OCI-LY1 (cell line): ENCODE data around the gene PEG3.

Source experiments
- H2AFZ ChIP-seq: fragments of 200-600 bp; sonication (generic), shearing (Covaris generic); 2 replicates; pipeline ENCODE4 v1.6.0; 2014; ENCODE audit warnings: antibody characterized with exemption, mild to moderate bottlenecking, low read length
- H3F3A ChIP-seq: fragments of 200-600 bp; sonication (generic), shearing (Covaris generic); 2 replicates; pipeline ENCODE4 v1.6.0; 2014; ENCODE audit warnings: mild to moderate bottlenecking, antibody characterized with exemption, low read length, moderate library complexity; ENCODE audit not compliant: insufficient read depth
- H3K27ac ChIP-seq: fragments of 200-600 bp; sonication (generic); 2 replicates; pipeline ENCODE4 v1.5.1; 2014; ENCODE audit warnings: low read length, mixed run types, mild to moderate bottlenecking, low read depth; ENCODE audit not compliant: poor library complexity, severe bottlenecking
- H3K27me3 ChIP-seq: fragments of 200-600 bp; sonication (generic); 2 replicates; pipeline ENCODE4 v1.6.0; 2014; ENCODE audit warnings: antibody characterized with exemption, mild to moderate bottlenecking, low read length, moderate library complexity; ENCODE audit not compliant: insufficient read depth
- H3K36me3 ChIP-seq: fragments of 200-600 bp; sonication (generic); 2 replicates; pipeline ENCODE4 v1.6.1; 2014; ENCODE audit warnings: mild to moderate bottlenecking, antibody characterized with exemption, low read length, moderate library complexity, mixed read lengths; ENCODE audit not compliant: insufficient read depth
- H3K4me1 ChIP-seq: fragments of 200-600 bp; sonication (generic); 2 replicates; pipeline ENCODE4 v1.5.1; 2014; ENCODE audit warnings: mild to moderate bottlenecking, low read length, moderate library complexity; ENCODE audit not compliant: insufficient read depth, severe bottlenecking
- H3K4me2 ChIP-seq: fragments of 200-600 bp; sonication (generic), shearing (Covaris generic); 2 replicates; pipeline ENCODE4 v1.6.1; 2014; ENCODE audit warnings: low read length
- H3K4me3 ChIP-seq: fragments of 200-600 bp; sonication (generic); 2 replicates; pipeline ENCODE4 v1.5.1; 2014; ENCODE audit warnings: low read length, low read depth, mild to moderate bottlenecking, mixed read lengths; ENCODE audit not compliant: poor library complexity, severe bottlenecking
- H3K79me2 ChIP-seq: fragments of 200-600 bp; shearing (Covaris generic); 2 replicates; pipeline ENCODE4 v1.6.1; 2016; ENCODE audit warnings: mixed run types, low read length, mixed read lengths; ENCODE audit not compliant: insufficient read depth
- H3K9ac ChIP-seq: fragments of 200-600 bp; sonication (generic), shearing (Covaris generic); 2 replicates; pipeline ENCODE4 v1.6.1; 2014; ENCODE audit warnings: mild to moderate bottlenecking, low read length, mixed read lengths
- H3K9me2 ChIP-seq: fragments of 200-600 bp; sonication (generic), shearing (Covaris generic); 2 replicates; pipeline ENCODE4 v1.6.1; 2014; ENCODE audit warnings: low read depth, mild to moderate bottlenecking, low read length, mixed read lengths
- H3K9me3 ChIP-seq: fragments of 200-600 bp; shearing (Covaris generic); 2 replicates; pipeline ENCODE4 v1.6.1; 2014; ENCODE audit warnings: low read length, mixed read lengths
- H4K20me1 ChIP-seq: fragments of 200-600 bp; sonication (generic), shearing (Covaris generic); 2 replicates; pipeline ENCODE4 v1.6.0; 2016; ENCODE audit warnings: mild to moderate bottlenecking, low read length; ENCODE audit not compliant: insufficient read depth
- CTCF ChIP-seq: fragments of 200-600 bp; sonication (generic), shearing (Covaris generic); IDR thresholded peaks from 2 replicates; pipeline ENCODE4 v1.5.1; 2017; ENCODE audit warnings: mild to moderate bottlenecking, antibody characterized with exemption, low read length, moderate library complexity, mixed read lengths
- EZH2 ChIP-seq: fragments of 200-600 bp; sonication (generic), shearing (Covaris generic); IDR thresholded peaks from 2 replicates; pipeline ENCODE4 v1.8.0; 2017; ENCODE audit warnings: borderline replicate concordance, mixed run types, mild to moderate bottlenecking, antibody characterized with exemption, low read length, moderate library complexity, mixed read lengths

Gene PEG3

GRCh38 chr19:56841193-56841543 lies 642 bp upstream of the PEG3 start:
- Histone ChIP-seq H3K9ac (no peak overlapping the region), H2AFZ (no peak overlapping the region), H3K4me3 (no peak overlapping the region), H4K20me1 (no peaks in the 10 kb centered on the region), H3K27ac (no peak overlapping the region), H3K27me3 (no peaks in the 10 kb centered on the region), H3F3A (no peaks in the 10 kb centered on the region), H3K9me2 (no peaks in the 10 kb centered on the region), H3K36me3 (no peaks in the 10 kb centered on the region), H3K9me3 (no peaks in the 10 kb centered on the region), H3K79me2 (no peaks in the 10 kb centered on the region), H3K4me2 (no peak overlapping the region), H3K4me1 (no peaks in the 10 kb centered on the region)
- no peak for TF ChIP-seq EZH2
- no peak for TF ChIP-seq CTCF

GRCh38 chr19:56839652-56840450 lies 675 bp downstream of the PEG3 start:
- Histone ChIP-seq H2AFZ (no peak overlapping the region), H4K20me1 (no peaks in the 10 kb centered on the region), H3K27ac (no peak overlapping the region), H3K9me3 (no peaks in the 10 kb centered on the region), H3K27me3 (no peaks in the 10 kb centered on the region), H3K4me1 (no peaks in the 10 kb centered on the region), H3K36me3 (no peaks in the 10 kb centered on the region), H3K9me2 (no peaks in the 10 kb centered on the region), H3K9ac (no peak overlapping the region), H3K4me3 (no peak overlapping the region), H3F3A (no peaks in the 10 kb centered on the region), H3K4me2 (no peak overlapping the region), H3K79me2 (no peaks in the 10 kb centered on the region)
- TF ChIP-seq CTCF: no peak
- no peak for TF ChIP-seq EZH2

- no peak overlapping the region for H3K27ac ChIP-seq
- no peaks in the 10 kb centered on the region for H3K9me3 ChIP-seq
- no peak overlapping the region for H3K9ac ChIP-seq
Observed at GRCh38 chr19:56838909-56839651, 1.4 kb downstream of the PEG3 start.

More at GRCh38 chr19:56838909-56839651, 1.4 kb downstream of the PEG3 start:
- no peaks in the 10 kb centered on the region for H3K27me3 ChIP-seq
- no peaks in the 10 kb centered on the region for H3K79me2 ChIP-seq
- no peak overlapping the region for H2AFZ ChIP-seq
- TF ChIP-seq CTCF: no peak
- no peak for TF ChIP-seq EZH2
- H3F3A ChIP-seq: no peaks in the 10 kb centered on the region
- no peak overlapping the region for H3K4me3 ChIP-seq
- no peaks in the 10 kb centered on the region for H3K9me2 ChIP-seq
- H3K36me3 ChIP-seq: no peaks in the 10 kb centered on the region
- no peaks in the 10 kb centered on the region for H4K20me1 ChIP-seq
- no peaks in the 10 kb centered on the region for H3K4me1 ChIP-seq
- H3K4me2 ChIP-seq: no peak overlapping the region
